ENCODE data around the gene SHANK1. TPM values are rescaled to one million over a fixed set of nuclear protein-coding genes. Genes with fewer than 3 reads are reported as not detected.

SHANK1 gene
- total RNA-seq, 4 donors from 2014 or later = 0.21 to 3.3 (median 0.30) TPM; not detected in 1

GRCh38 chr19:50710612-50711011 lies 9.0 kb downstream of the SHANK1 start:
- H3K36me3 ChIP-seq = no peaks in the 10 kb centered on the region
- H3K27ac ChIP-seq = no peak overlapping the region
- DNase-seq (ENCODE audit: low spot score in 2 of 2) = no peak
- peaks cover 0 to 10% (median 0%) of the 10 kb centered on the region in 4 donors for H3K9me3 ChIP-seq
- TF ChIP-seq EP300 (IDR thresholded peaks at IDR 0.05) = no peak
- no peak for TF ChIP-seq POLR2A (IDR thresholded peaks at IDR 0.05)
- no peak for TF ChIP-seq CTCF (IDR thresholded peaks at IDR 0.05)
- H3K4me3 ChIP-seq = no peak overlapping the region
- H3K4me1 ChIP-seq = no peaks in the 10 kb centered on the region
- peaks cover 0 to 27% of the 10 kb centered on the region in 2 donors for H3K27me3 ChIP-seq
- WGBS, 2 donors = 84 to 91% methylated on average over 5 of the region's 5 CpGs

- peaks cover 0 to 24% of the 10 kb centered on the region in 2 donors for H3K27me3 ChIP-seq
- no peak overlapping the region for H3K4me3 ChIP-seq
- no peaks in the 10 kb centered on the region for H3K36me3 ChIP-seq
- DNase-seq (ENCODE audit: low spot score in 2 of 2) = no peak
- H3K9me3 ChIP-seq = peaks cover 0 to 10% (median 0%) of the 10 kb centered on the region in 4 donors
- no peaks in the 10 kb centered on the region for H3K4me1 ChIP-seq
- WGBS, 2 donors = 58 to 60% methylated on average over 10 of the region's 10 CpGs
- H3K27ac ChIP-seq = no peak overlapping the region
- TF ChIP-seq CTCF (IDR thresholded peaks at IDR 0.05) (no peak), POLR2A (IDR thresholded peaks at IDR 0.05) (no peak), EP300 (IDR thresholded peaks at IDR 0.05) (no peak)
Observed at GRCh38 chr19:50710094-50710493, 9.5 kb downstream of the SHANK1 start.

- TF ChIP-seq POLR2A (IDR thresholded peaks at IDR 0.05) (no peak), EP300 (IDR thresholded peaks at IDR 0.05) (no peak), CTCF (IDR thresholded peaks at IDR 0.05) (no peak)
- H3K36me3 ChIP-seq = no peaks in the 10 kb centered on the region
- H3K4me3 ChIP-seq = no peak overlapping the region
- 72 to 73% methylated on average over 12 of the region's 12 CpGs for WGBS, 2 donors
- no peak for DNase-seq (ENCODE audit: low spot score in 2 of 2)
- H3K4me1 ChIP-seq = no peaks in the 10 kb centered on the region
- peaks cover 0 to 10% (median 0%) of the 10 kb centered on the region in 4 donors for H3K9me3 ChIP-seq
- H3K27ac ChIP-seq = no peak overlapping the region
- peaks cover 0 to 31% of the 10 kb centered on the region in 2 donors for H3K27me3 ChIP-seq
Observed at GRCh38 chr19:50708179-50708879, 11.3 kb downstream of the SHANK1 start.

DNA sequence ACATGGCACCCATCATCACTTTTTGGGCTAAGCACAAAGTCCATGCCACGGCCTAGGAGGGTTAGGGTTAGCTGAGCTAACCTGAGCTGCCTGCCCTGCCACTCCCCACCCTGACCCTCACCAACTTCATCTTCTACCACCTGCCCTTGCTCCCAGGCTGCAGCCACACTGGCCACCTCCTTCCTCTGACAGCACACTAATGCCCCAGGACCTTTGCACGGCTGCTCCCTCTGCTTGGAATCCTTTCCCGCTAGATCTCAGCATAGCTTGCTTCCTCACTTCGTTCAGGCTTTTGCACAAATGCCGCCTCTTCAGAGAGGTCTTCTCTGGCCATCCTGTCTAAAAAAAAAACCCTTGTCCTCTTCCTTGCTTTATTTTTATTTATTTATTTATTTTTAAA lies 13.2 kb downstream of the SHANK1 start:
- TF ChIP-seq POLR2A (IDR thresholded peaks at IDR 0.05) (no peak), CTCF (IDR thresholded peaks at IDR 0.05) (no peak), EP300 (IDR thresholded peaks at IDR 0.05) (no peak)
- Histone ChIP-seq H3K27ac (no peak overlapping the region), H3K27me3 (peaks cover 0 to 34% of the 10 kb centered on the region in 2 donors), H3K9me3 (peaks cover 0 to 10% (median 0%) of the 10 kb centered on the region in 4 donors), H3K4me1 (no peaks in the 10 kb centered on the region), H3K4me3 (no peak overlapping the region), H3K36me3 (no peaks in the 10 kb centered on the region)
- 69 to 78% methylated on average over 5 of the region's 5 CpGs for WGBS, 2 donors
- DNase-seq (ENCODE audit: low spot score in 2 of 2) = no peak

DNA sequence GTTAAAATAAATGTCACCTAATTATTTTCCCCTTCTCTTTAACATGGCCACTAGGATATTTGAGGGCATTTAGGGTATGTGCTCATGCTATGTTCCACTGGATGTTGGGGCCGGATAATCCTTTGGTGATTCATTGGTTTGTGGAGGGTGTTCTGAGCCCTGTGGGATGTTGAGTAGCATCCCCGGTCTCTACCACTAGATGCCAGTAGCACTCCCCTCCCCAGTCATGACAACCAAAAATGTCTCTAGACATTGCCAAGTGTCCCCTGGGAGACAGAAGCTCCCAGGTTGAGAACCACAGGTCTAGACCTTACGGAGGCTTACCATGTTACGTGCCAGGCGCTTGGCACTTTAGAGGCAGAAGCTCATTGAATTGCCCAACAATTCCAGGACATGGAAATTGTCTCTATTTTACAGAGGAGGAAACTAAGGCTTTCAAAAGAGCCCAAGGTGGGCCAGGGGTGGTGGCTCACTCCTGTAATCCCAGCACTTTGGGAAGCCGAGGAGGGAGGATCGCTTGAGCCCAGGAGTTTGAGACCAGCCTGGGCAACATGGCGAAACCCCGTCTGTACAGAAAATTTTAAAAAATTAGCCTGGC lies 14.1 kb downstream of the SHANK1 start:
- peaks cover 0 to 32% of the 10 kb centered on the region in 2 donors for H3K27me3 ChIP-seq
- TF ChIP-seq POLR2A (IDR thresholded peaks at IDR 0.05) (no peak), CTCF (IDR thresholded peaks at IDR 0.05) (peak in 4 of 5 experiments; percentile 14 to 39 (median 23)), EP300 (IDR thresholded peaks at IDR 0.05) (no peak)
- DNase-seq (ENCODE audit: low spot score in 2 of 2) = no peak

More for the DNA sequence above, 14.1 kb downstream of the SHANK1 start:
- Histone ChIP-seq H3K27ac (no peak overlapping the region), H3K4me3 (no peak overlapping the region), H3K9me3 (peaks cover 0 to 10% (median 0%) of the 10 kb centered on the region in 4 donors), H3K36me3 (no peaks in the 10 kb centered on the region), H3K4me1 (no peaks in the 10 kb centered on the region)
- 42 to 45% methylated on average over 9 of the region's 9 CpGs for WGBS, 2 donors
